IMR-90 (cell line): ENCODE measurements around the gene ATP2C2. TPM values are rescaled to one million over a fixed set of nuclear protein-coding genes. Genes with fewer than 3 reads are reported as not detected.

Source experiments
- ATAC-seq: fragments of 200-7000 bp; cut with Tn5 transposase; 2 replicates; pipeline ENCODE4 v1.9.1; 2020; ENCODE audit warnings: low read depth, mild to moderate bottlenecking, moderate library complexity
- BruUV-seq: library from RNA; stranded (reverse); fragments of 400-500 nt; replicated peaks from 2 replicates; lab custom pipeline; 2021; lab: Mats Ljungman, UMichigan
- CTCF ChIA-PET: fragments of 300-600 bp; formaldehyde crosslinking; extraction: SDS; loops from one replicate; lab custom pipeline; 2021; ENCODE audit warnings: antibody characterized with exemption; lab: Yijun Ruan, JAX
- POLR2A ChIA-PET: fragments of 300-600 bp; sonication (Branson Sonifier 250); formaldehyde crosslinking; loops from one replicate; lab custom pipeline; 2022; ENCODE audit warnings: antibody characterized with exemption; ENCODE audit not compliant: unreplicated experiment; lab: Charles Lee
- DNase-seq: peaks from one replicate; pipeline ENCODE4 v3.0.0; 2013
- H2AFZ ChIP-seq: replicated peaks from 2 replicates; pipeline ENCODE3; 2013; ENCODE audit warnings: low read length, mild to moderate bottlenecking; ENCODE audit not compliant: poor library complexity
- H2AK5ac ChIP-seq: 2 replicates; pipeline ENCODE4 v1.6.1; 2013; ENCODE audit warnings: low read depth, low read length, inconsistent platforms
- H2AK9ac ChIP-seq: replicated peaks from 2 replicates; pipeline ENCODE3; 2013; ENCODE audit warnings: mild to moderate bottlenecking, low read depth, low read length, moderate library complexity; ENCODE audit not compliant: poor library complexity
- H2BK120ac ChIP-seq: 2 replicates; pipeline ENCODE4 v1.6.1; 2013; ENCODE audit warnings: low read depth, low read length, inconsistent platforms
- H2BK15ac ChIP-seq: 3 replicates; pipeline ENCODE4 v1.6.1; 2013; ENCODE audit warnings: low read depth, low read length, inconsistent platforms
- H2BK20ac ChIP-seq: 2 replicates; pipeline ENCODE4 v1.6.1; 2013; ENCODE audit warnings: low read depth, mild to moderate bottlenecking, inconsistent platforms, low read length, moderate library complexity
- H2BK5ac ChIP-seq: 2 replicates; pipeline ENCODE4 v1.6.1; 2013; ENCODE audit warnings: mild to moderate bottlenecking, low read depth, low read length, inconsistent platforms; ENCODE audit not compliant: poor library complexity, severe bottlenecking
- H3K14ac ChIP-seq: replicated peaks from 2 replicates; pipeline ENCODE4 v1.6.1; 2013; ENCODE audit warnings: low read depth, low read length, inconsistent platforms
- H3K18ac ChIP-seq: 2 replicates; pipeline ENCODE4 v1.6.1; 2013; ENCODE audit warnings: low read depth, low read length, control low read depth
- H3K23ac ChIP-seq: 2 replicates; pipeline ENCODE4 v1.6.1; 2013; ENCODE audit warnings: low read depth, low read length, inconsistent platforms
- H3K27ac ChIP-seq: 2 replicates; pipeline ENCODE4 v1.5.1; 2013; ENCODE audit warnings: mild to moderate bottlenecking, control low read depth, low read length; ENCODE audit not compliant: insufficient read depth
- H3K27me3 ChIP-seq: 2 replicates; pipeline ENCODE4 v1.6.1; 2013; ENCODE audit warnings: low read length; ENCODE audit not compliant: control insufficient read depth, insufficient read depth
- H3K36me3 ChIP-seq: 2 replicates; pipeline ENCODE4 v1.6.1; 2013; ENCODE audit warnings: low read length, mixed read lengths; ENCODE audit not compliant: control insufficient read depth, insufficient read depth
- H3K4ac ChIP-seq: 2 replicates; pipeline ENCODE4 v1.6.1; 2013; ENCODE audit warnings: low read depth, low read length, inconsistent platforms
- H3K4me1 ChIP-seq: 2 replicates; pipeline ENCODE4 v1.6.1; 2013; ENCODE audit warnings: low read length, mixed read lengths; ENCODE audit not compliant: control insufficient read depth, insufficient read depth
- H3K4me2 ChIP-seq: 2 replicates; pipeline ENCODE4 v1.6.1; 2013; ENCODE audit warnings: low read depth, mild to moderate bottlenecking, control low read depth, low read length, moderate library complexity
- H3K4me3 ChIP-seq: 2 replicates; pipeline ENCODE4 v1.5.1; 2013; ENCODE audit warnings: low read depth, mild to moderate bottlenecking, control low read depth, low read length, moderate library complexity; ENCODE audit not compliant: insufficient read depth
- H3K56ac ChIP-seq: 2 replicates; pipeline ENCODE4 v1.6.1; 2013; ENCODE audit warnings: low read length, inconsistent platforms; ENCODE audit not compliant: insufficient read depth; ENCODE audit errors: extremely low read depth
- H3K79me1 ChIP-seq, 2 experiments: 2 replicates each; pipeline ENCODE4 v1.6.1; 2013; ENCODE audit warnings: low read length in 2 of 2, inconsistent platforms in 1 of 2, low read depth in 1 of 2
- H3K9ac ChIP-seq: 2 replicates; pipeline ENCODE4 v1.6.1; 2013; ENCODE audit warnings: low read depth, low read length, control low read depth
- H3K9me1 ChIP-seq: 2 replicates; pipeline ENCODE4 v1.6.1; 2013; ENCODE audit warnings: low read length, inconsistent platforms; ENCODE audit not compliant: insufficient read depth
- H3K9me3 ChIP-seq: 2 replicates; pipeline ENCODE4 v1.6.1; 2013; ENCODE audit warnings: low read length; ENCODE audit not compliant: control insufficient read depth, insufficient read depth
- H4K20me1 ChIP-seq: 2 replicates; pipeline ENCODE4 v1.6.1; 2013; ENCODE audit warnings: low read length, inconsistent platforms; ENCODE audit not compliant: insufficient read depth
- H4K5ac ChIP-seq: 2 replicates; pipeline ENCODE4 v1.6.1; 2013; ENCODE audit warnings: mild to moderate bottlenecking, low read depth, low read length, control low read depth
- H4K8ac ChIP-seq, 2 experiments: 2 replicates each; pipeline ENCODE4 v1.6.1; 2013; ENCODE audit warnings: low read depth in 2 of 2, low read length in 2 of 2, control low read depth in 1 of 2, inconsistent platforms in 1 of 2
- H4K91ac ChIP-seq: 2 replicates; pipeline ENCODE4 v1.6.1; 2013; ENCODE audit warnings: low read depth, low read length, inconsistent platforms; ENCODE audit not compliant: insufficient read depth
- BHLHE40 ChIP-seq: fragments of 150-350 bp; IDR thresholded peaks from 2 replicates; pipeline ENCODE4 v1.6.1; 2016; ENCODE audit warnings: mild to moderate bottlenecking, low read depth, low read length
- CEBPB ChIP-seq: IDR thresholded peaks from 2 replicates; pipeline ENCODE4 v1.6.1; 2012; ENCODE audit warnings: low read depth, low read length, improper control_type of control experiment
- CHD1 ChIP-seq: IDR thresholded peaks from 2 replicates; pipeline ENCODE4 v1.6.1; 2012; ENCODE audit warnings: low read depth, low read length, improper control_type of control experiment
- CTCF ChIP-seq: conservative IDR thresholded peaks from 2 replicates; pipeline ENCODE4 v1.5.1; 2012; ENCODE audit warnings: mild to moderate bottlenecking, low read depth, low read length, improper control_type of control experiment
- ELK1 ChIP-seq: fragments of 150-350 bp; IDR thresholded peaks from 2 replicates; pipeline ENCODE4 v1.6.1; 2016; ENCODE audit warnings: low read depth, mild to moderate bottlenecking, low read length, moderate library complexity, borderline replicate concordance
- FOS ChIP-seq: fragments of 150-350 bp; IDR thresholded peaks from 2 replicates; pipeline ENCODE4 v1.6.1; 2016; ENCODE audit warnings: low read depth, low read length
- MAFK ChIP-seq: IDR thresholded peaks from 2 replicates; pipeline ENCODE4 v1.6.1; 2012; ENCODE audit warnings: low read depth, low read length, improper control_type of control experiment
- MAZ ChIP-seq: IDR thresholded peaks from 2 replicates; pipeline ENCODE4 v1.6.1; 2012; ENCODE audit warnings: low read depth, mild to moderate bottlenecking, low read length, improper control_type of control experiment, moderate library complexity, borderline replicate concordance
- MXI1 ChIP-seq: IDR thresholded peaks from 2 replicates; pipeline ENCODE4 v1.6.1; 2012; ENCODE audit warnings: low read depth, mild to moderate bottlenecking, low read length, moderate library complexity, borderline replicate concordance
- NFE2L2 ChIP-seq: fragments of 150-350 bp; IDR thresholded peaks from 2 replicates; pipeline ENCODE4 v1.6.1; 2016; ENCODE audit warnings: low read depth, mild to moderate bottlenecking, low read length
- POLR2A ChIP-seq: IDR thresholded peaks from 2 replicates; pipeline ENCODE4 v1.6.1; 2012; ENCODE audit warnings: mild to moderate bottlenecking, low read depth, low read length
- RAD21 ChIP-seq: IDR thresholded peaks from 2 replicates; pipeline ENCODE4 v1.6.1; 2012; ENCODE audit warnings: low read length, improper control_type of control experiment
- RCOR1 ChIP-seq: IDR thresholded peaks from 2 replicates; pipeline ENCODE4 v1.6.1; 2012; ENCODE audit warnings: mild to moderate bottlenecking, low read length, improper control_type of control experiment; ENCODE audit not compliant: insufficient replicate concordance
- RFX5 ChIP-seq: IDR thresholded peaks from 2 replicates; pipeline ENCODE4 v1.8.0; 2012; ENCODE audit warnings: low read depth, mild to moderate bottlenecking, low read length, moderate library complexity
- SMC3 ChIP-seq: fragments of 150-350 bp; IDR thresholded peaks from 2 replicates; pipeline ENCODE4 v1.6.1; 2016; ENCODE audit warnings: low read depth, mild to moderate bottlenecking, antibody characterized with exemption, low read length, moderate library complexity
- USF2 ChIP-seq: fragments of 150-350 bp; IDR thresholded peaks from 2 replicates; pipeline ENCODE4 v1.6.1; 2017; ENCODE audit warnings: mild to moderate bottlenecking, antibody characterized with exemption, low read length, low read depth
- WGBS, 2 experiments: methylation state at CpG; one replicate each; pipeline versions ENCODE4 v1.1.5 to v1.1.7; 2013; ENCODE audit warnings: missing lambda C conversion rate in 2 of 2; ENCODE audit not compliant: insufficient read length in 1 of 2; ENCODE audit errors: extremely low coverage in 2 of 2; 5-methylcytosine and 5-hydroxymethylcytosine counted together
- dilution Hi-C: fragments of 300-500 bp; cut with HindIII; formaldehyde crosslinking; loops from one replicate; pipeline ENCODE4 v1.14.3; 2018; ENCODE audit warnings: low sequenced_read_pairs; ENCODE audit not compliant: unreplicated experiment
- in situ Hi-C: fragments of 300-500 bp; cut with MboI; formaldehyde crosslinking; loops from 3 replicates; pipeline ENCODE4 v1.14.3; 2019; ENCODE audit warnings: low sequenced_read_pairs, inconsistent platforms, mixed read lengths
- intact Hi-C: fragments of 100-400 bp; cut with micrococcal nuclease; formaldehyde crosslinking; loops from 2 replicates; pipeline ENCODE4 v1.10.0; 2022
- polyA plus RNA-seq, 3 experiments: library from polyadenylated mRNA; depleted of rRNA; stranded (reverse); fragments of >200 nt; gene quantifications; 2 replicates each; pipeline ENCODE4 v1.2.3, GENCODE V29; 2012; ENCODE audit warnings: low replicate concordance in 1 of 3
- total RNA-seq: library from RNA; depleted of rRNA; stranded (reverse); fragments of >200 nt; gene quantifications from 2 replicates; pipeline ENCODE4 v1.2.3, GENCODE V29; 2012

The ATP2C2 gene
- total and polyA plus RNA-seq, 2 of the 4 experiments (the other 2 are of a cell fraction): not detected

- TF ChIP-seq CHD1: no peak
- no peak for TF ChIP-seq USF2
- no peak for TF ChIP-seq CTCF
- no peak for TF ChIP-seq MXI1
- TF ChIP-seq MAZ: no peak
- TF ChIP-seq POLR2A: no peak
- TF ChIP-seq SMC3: no peak
- no peak for TF ChIP-seq ELK1
- TF ChIP-seq BHLHE40: no peak
- no peak for TF ChIP-seq RCOR1
- no peak for TF ChIP-seq RAD21
- TF ChIP-seq CEBPB: no peak
- TF ChIP-seq NFE2L2: no peak
- TF ChIP-seq RFX5: no peak
- no peak for TF ChIP-seq FOS
- TF ChIP-seq MAFK: no peak
- H2BK120ac ChIP-seq: no peak overlapping the region
- no peak overlapping the region for H2AFZ ChIP-seq
- dilution Hi-C loops (no loop called here), intact Hi-C loops (no loop called here), in situ Hi-C loops (no loop called here)
- no peak overlapping the region for H2BK15ac ChIP-seq
- peaks cover 7% of the 10 kb centered on the region for H3K9me3 ChIP-seq
- no peak overlapping the region for H3K4me3 ChIP-seq
- H3K9ac ChIP-seq: no peak overlapping the region
- no peak overlapping the region for H4K8ac ChIP-seq
- DNase-seq (no peak), ATAC-seq (no peak)
- peaks cover 49% of the 10 kb centered on the region for H3K27me3 ChIP-seq
- no peak overlapping the region for H2BK5ac ChIP-seq
- no peak overlapping the region for H3K56ac ChIP-seq
- no peak overlapping the region for H2AK5ac ChIP-seq
- no peaks in the 10 kb centered on the region for H3K79me1 ChIP-seq
- ChIA-PET CTCF (no interaction called here), POLR2A (interaction anchor here (0.6 kb wide), 1 partner anchor 167 kb away, joined by 3 read pairs; no protein-coding TSS in a partner anchor)
- BruUV-seq: no TSS peak
- no peak overlapping the region for H2BK20ac ChIP-seq
- no peak overlapping the region for H3K4me2 ChIP-seq
- no peak overlapping the region for H3K14ac ChIP-seq
- H3K27ac ChIP-seq: no peak overlapping the region
- H4K20me1 ChIP-seq: no peaks in the 10 kb centered on the region
- no peak overlapping the region for H4K5ac ChIP-seq
- H4K91ac ChIP-seq: no peak overlapping the region
- H3K4ac ChIP-seq: no peak overlapping the region
- no peaks in the 10 kb centered on the region for H3K4me1 ChIP-seq
- no CpG with 5 or more reads among the region's 3 CpGs for WGBS, 2 experiments
- no peak overlapping the region for H3K23ac ChIP-seq
- H3K9me1 ChIP-seq: no peaks in the 10 kb centered on the region
- H3K36me3 ChIP-seq: no peaks in the 10 kb centered on the region
- H2AK9ac ChIP-seq: no peak overlapping the region
- H3K18ac ChIP-seq: no peak overlapping the region
Measured at GRCh38 chr16:84379709-84380362, 11.5 kb downstream of the ATP2C2 start.
